Thyroid gland (tissue), 4 donors: Measurements from ENCODE around the gene TMEM242.

Source experiments
- POLR2A ChIP-seq, 2 donors: fragments of 450-650 bp; IDR thresholded peaks; one replicate each; pipeline ENCODE4 v1.6.1; 2017; ENCODE audit warnings: antibody characterized with exemption in 2 of 2, mild to moderate bottlenecking in 2 of 2, moderate library complexity in 1 of 2
- TF ChIP-seq, protein P1 (sequence below), 6 experiments: fragments of 200-600 bp in 3 of 6; fragments of 450-650 bp in 3 of 6; sonication (generic) in 3 of 6; IDR thresholded peaks; one replicate each; pipeline ENCODE4 v1.5.1; 2016 to 2019; ENCODE audit warnings: antibody characterized with exemption in 6 of 6, mild to moderate bottlenecking in 2 of 6, inconsistent platforms in 1 of 6, moderate library complexity in 1 of 6

DNA sequence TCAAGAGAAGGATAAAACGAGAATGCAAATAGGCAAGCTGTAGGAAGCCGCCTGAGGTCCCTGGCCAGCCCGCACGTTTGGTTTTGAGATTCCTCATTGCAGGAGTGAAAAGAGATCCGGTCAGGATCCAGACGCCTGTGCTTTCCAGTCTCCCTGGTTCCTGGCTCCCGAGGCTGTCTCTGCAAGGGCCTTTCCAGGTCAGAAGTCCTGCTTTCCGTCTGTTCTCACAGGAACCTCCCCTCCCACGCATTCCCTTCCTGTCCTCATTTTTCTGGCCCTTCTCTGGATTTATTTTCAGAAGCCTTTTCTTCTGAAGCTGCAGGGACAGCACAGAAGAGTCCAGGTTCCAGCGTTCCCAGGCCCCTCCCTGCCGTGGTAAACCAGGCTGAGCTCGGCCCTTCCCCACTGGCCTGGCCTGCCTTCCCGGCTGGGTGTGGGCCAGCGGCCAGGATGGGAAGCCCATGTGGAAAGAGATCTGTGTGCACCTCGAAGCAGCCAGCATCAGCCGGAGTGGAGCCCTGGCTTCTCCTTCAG lies 54.0 kb downstream of the TMEM242 start:
- TF ChIP-seq, protein P1, sequence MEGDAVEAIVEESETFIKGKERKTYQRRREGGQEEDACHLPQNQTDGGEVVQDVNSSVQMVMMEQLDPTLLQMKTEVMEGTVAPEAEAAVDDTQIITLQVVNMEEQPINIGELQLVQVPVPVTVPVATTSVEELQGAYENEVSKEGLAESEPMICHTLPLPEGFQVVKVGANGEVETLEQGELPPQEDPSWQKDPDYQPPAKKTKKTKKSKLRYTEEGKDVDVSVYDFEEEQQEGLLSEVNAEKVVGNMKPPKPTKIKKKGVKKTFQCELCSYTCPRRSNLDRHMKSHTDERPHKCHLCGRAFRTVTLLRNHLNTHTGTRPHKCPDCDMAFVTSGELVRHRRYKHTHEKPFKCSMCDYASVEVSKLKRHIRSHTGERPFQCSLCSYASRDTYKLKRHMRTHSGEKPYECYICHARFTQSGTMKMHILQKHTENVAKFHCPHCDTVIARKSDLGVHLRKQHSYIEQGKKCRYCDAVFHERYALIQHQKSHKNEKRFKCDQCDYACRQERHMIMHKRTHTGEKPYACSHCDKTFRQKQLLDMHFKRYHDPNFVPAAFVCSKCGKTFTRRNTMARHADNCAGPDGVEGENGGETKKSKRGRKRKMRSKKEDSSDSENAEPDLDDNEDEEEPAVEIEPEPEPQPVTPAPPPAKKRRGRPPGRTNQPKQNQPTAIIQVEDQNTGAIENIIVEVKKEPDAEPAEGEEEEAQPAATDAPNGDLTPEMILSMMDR (IDR thresholded peaks at IDR 0.05), result no peak
- TF ChIP-seq POLR2A (IDR thresholded peaks at IDR 0.05), result no peak
